ENCODE data around the gene FANCD2OS.
"Not testable (repeated sequence)": the region's sequence is repeated elsewhere in the genome, so short reads cannot be mapped to it uniquely, and the experiment has no call there.

The FANCD2OS gene

DNA sequence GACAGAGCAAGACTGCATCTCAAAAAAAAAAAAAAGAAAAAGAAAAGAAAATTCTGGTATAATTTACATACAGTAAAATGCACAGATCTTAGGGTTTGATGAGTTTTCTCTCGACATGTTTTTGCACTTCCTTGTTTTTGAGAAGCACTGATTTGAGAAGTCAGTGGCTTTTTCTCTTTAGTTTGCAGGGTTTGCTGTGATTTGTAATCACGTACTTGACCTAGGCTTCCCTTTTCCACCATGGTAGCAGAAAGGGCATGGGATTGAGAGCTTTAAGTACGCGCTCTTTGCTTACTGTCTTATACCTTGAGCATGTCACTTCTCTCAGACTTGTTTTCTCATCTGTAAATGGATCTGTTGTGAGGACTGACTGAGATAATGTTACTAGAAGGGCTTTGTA is 37.6 kb upstream of the FANCD2OS start:
- DNase-seq (ENCODE audit: low read depth), result no peak
- TF ChIP-seq, protein P1, sequence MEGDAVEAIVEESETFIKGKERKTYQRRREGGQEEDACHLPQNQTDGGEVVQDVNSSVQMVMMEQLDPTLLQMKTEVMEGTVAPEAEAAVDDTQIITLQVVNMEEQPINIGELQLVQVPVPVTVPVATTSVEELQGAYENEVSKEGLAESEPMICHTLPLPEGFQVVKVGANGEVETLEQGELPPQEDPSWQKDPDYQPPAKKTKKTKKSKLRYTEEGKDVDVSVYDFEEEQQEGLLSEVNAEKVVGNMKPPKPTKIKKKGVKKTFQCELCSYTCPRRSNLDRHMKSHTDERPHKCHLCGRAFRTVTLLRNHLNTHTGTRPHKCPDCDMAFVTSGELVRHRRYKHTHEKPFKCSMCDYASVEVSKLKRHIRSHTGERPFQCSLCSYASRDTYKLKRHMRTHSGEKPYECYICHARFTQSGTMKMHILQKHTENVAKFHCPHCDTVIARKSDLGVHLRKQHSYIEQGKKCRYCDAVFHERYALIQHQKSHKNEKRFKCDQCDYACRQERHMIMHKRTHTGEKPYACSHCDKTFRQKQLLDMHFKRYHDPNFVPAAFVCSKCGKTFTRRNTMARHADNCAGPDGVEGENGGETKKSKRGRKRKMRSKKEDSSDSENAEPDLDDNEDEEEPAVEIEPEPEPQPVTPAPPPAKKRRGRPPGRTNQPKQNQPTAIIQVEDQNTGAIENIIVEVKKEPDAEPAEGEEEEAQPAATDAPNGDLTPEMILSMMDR (IDR thresholded peaks at IDR 0.05; ENCODE audit: insufficient read depth, low read depth, low read length, missing control alignments), result no peak
- no peak overlapping the region for H3K4me3 ChIP-seq (ENCODE audit: low read length)

DNA sequence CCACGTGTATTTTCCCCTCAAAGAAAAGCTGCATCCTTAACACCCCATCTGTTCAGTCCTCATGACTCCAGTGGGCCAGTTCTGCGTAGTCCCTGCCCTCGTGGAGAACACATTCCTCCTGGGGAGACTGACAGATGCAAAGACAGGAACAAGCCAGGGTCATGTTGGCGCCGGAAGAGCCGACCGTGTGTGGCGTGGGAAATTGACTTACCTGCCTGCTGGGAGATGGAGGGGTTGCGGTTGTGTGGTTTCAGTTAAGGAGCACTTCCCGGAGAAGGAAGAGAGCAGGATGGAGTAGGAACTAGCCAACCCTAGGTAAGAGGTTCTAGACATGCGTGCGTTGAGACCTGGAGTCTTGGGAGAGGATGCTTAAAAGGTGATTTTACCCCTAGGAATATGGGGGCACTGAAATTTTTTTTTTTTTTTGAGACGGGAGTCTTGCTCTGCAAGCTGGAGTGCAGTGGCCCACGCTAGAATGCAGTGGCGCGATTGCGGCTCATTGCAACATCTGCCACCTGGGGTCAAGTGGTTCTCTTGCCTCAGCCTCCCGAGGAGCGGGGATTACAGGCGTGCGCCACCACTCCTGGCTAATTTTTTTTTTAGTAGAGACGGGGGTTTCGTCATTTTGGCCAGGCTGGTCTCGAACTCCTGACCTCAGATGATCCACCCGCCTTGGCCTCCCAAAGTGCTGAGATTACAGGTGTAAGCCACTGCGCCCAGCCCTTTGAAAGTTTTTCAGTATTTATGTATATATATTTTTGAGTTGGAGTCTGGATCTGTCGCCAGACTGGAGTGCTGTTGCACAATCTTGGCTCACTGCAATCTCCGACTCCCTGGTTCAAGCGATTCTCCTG is 34.9 kb upstream of the FANCD2OS start:
- TF ChIP-seq, protein P1 (IDR thresholded peaks at IDR 0.05; ENCODE audit: insufficient read depth, low read depth, low read length, missing control alignments), result no peak
- H3K4me3 ChIP-seq (ENCODE audit: low read length), result peak overlapping the region; percentile 76
- DNase-seq (ENCODE audit: low read depth), result peak; percentile 30

DNA sequence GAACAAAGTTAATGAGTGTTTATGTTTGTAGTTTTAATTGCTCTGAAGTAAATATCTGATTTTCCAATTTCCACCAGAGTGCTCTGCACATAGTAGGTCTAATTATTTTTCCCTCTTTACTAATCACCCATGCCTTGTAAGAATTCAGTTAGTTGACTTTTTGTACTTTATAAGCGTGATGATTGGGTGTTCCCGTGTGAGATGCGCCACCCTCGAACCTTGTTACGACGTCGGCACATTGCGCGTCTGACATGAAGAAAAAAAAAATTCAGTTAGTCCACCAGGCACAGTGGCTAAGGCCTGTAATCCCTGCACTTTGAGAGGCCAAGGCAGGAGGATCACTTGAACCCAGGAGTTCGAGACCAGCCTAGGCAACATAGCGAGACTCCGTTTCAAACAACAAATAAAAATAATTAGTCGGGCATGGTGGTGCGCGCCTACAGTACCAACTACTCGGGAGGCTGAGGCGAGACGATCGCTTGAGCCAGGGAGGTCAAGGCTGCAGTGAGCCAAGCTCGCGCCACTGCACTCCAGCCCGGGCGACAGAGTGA is 33.0 kb upstream of the FANCD2OS start:
- H3K4me3 ChIP-seq (ENCODE audit: low read length), result peak overlapping the region; percentile 15
- TF ChIP-seq, protein P1 (IDR thresholded peaks at IDR 0.05; ENCODE audit: insufficient read depth, low read depth, low read length, missing control alignments), result no peak
- no peak for DNase-seq (ENCODE audit: low read depth)

DNA sequence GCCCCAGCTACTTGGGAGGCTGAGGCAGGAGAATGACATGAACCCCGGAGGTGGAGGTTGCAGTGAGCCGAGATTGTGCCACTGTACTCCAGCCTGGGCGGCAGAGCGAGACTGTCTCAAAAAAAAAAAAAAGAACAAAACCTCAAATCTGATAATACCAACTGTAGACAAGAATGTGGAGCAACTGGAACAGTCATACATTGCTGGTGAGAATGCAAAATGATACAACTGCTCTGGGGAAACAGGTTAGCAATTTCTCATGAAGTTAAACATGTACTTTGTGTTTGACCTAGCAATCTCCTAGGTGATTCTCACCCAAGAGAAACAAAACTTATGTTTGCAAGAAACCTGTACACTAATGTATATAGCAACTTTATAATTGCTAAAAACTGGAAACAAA is 29.1 kb upstream of the FANCD2OS start:
- TF ChIP-seq, protein P1 (IDR thresholded peaks at IDR 0.05; ENCODE audit: insufficient read depth, low read depth, low read length, missing control alignments), result no peak
- no peak overlapping the region for H3K4me3 ChIP-seq (ENCODE audit: low read length)
- peak; percentile 57 for DNase-seq (ENCODE audit: low read depth)

DNA sequence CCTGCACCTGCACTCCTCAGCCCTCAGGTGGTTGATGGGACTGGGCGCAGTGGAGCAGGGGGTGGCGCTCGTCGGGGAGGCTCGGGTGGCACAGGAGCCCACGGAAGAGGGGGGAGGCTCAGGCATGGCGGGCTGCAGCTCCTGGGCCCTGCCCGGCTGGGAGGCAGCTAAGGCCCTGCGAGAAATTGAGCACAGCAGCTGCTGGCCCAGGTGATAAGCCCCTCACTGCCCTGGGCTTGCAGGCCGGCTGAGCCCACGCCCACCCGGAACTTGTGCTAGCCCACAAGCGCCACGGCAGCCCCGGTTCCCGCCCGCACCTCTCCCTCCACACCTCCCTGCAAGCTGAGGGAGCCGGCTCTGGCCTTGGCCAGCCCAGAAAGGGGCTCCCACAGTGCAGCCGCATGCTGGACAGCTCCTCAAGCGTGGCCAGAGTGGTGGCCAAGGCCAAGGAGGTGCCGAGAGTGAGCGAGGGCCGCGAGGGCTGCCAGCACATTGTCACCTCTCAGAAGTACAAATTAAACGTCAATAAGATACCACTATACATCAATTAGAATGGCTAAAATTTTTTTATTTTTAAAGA is 28.5 kb upstream of the FANCD2OS start:
- no peak for DNase-seq (ENCODE audit: low read depth)
- TF ChIP-seq, protein P1 (IDR thresholded peaks at IDR 0.05; ENCODE audit: insufficient read depth, low read depth, low read length, missing control alignments), result no peak

DNA sequence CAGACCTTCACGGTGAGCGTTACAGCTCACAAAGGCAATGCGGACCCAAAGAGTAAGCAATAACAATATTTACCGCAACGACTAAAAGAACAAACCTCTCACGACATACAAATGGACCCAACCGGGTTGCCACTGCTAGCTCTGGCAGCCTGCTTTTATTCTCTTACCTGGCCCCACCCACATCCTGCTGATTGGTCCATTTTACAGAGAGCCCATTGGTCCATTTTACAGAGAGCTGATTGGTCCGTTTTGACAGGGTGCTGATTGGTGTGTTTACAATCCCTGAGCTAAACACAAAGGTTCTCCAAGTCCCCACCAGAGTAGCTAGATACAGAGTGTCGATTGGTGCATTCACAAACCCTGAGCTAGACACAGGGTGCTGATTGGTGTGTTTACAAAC is 27.8 kb upstream of the FANCD2OS start:
- not testable (repeated sequence) for H3K4me3 ChIP-seq (ENCODE audit: low read length); DNase-seq (ENCODE audit: low read depth)

More for the DNA sequence above, 28.5 kb upstream of the FANCD2OS start:
- H3K4me3 ChIP-seq (ENCODE audit: low read length), result no peak overlapping the region

DNA sequence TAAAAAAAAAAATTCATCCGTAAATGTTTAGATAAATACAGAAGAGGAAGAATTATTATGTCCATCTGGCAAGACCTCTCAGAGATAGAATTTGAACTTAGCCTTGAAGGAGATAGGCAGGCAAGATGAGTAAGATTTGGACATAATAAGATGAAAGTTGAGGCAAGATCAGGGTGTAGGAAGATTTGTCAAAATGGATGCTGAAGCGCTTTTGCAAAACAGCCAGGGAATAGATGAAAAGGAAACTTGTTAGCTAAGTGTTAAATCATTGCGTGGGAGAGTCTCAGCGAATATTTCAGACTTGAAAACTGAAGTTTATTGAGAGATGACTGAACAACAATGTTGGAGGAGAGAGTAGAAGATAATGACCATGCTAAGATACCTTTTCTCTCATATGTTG is 14.7 kb upstream of the FANCD2OS start:
- TF ChIP-seq, protein P1 (IDR thresholded peaks at IDR 0.05; ENCODE audit: insufficient read depth, low read depth, low read length, missing control alignments), result no peak
- DNase-seq (ENCODE audit: low read depth), result no peak
- no peak overlapping the region for H3K4me3 ChIP-seq (ENCODE audit: low read length)

Data from epithelial cell of esophagus (primary cell).